ENCODE results near the gene NUFIP2.

NUFIP2 gene

GRCh38 chr17:29248845-29249244 is 45.1 kb downstream of the NUFIP2 start:
- Histone ChIP-seq H3K18ac (ENCODE audit: low read length) (no peak overlapping the region), H3K79me1 (ENCODE audit: low read length) (no peaks in the 10 kb centered on the region), H3K36me3 (ENCODE audit: control insufficient read depth, insufficient read depth, low read length) (no peaks in the 10 kb centered on the region), H3K56ac (ENCODE audit: low read length) (no peak overlapping the region), H3K4me3 (ENCODE audit: low read length) (no peak overlapping the region), H4K5ac (ENCODE audit: low read length) (no peak overlapping the region), H3K4me1 (ENCODE audit: control insufficient read depth, low read depth, low read length) (no peaks in the 10 kb centered on the region), H3K4ac (ENCODE audit: low read depth, low read length) (no peak overlapping the region), H2BK15ac (replicated peaks; ENCODE audit: low read depth) (no peak overlapping the region), H3K79me2 (ENCODE audit: control insufficient read depth, insufficient read depth, low read length) (no peaks in the 10 kb centered on the region), H3K23ac (ENCODE audit: low read length) (no peak overlapping the region), H4K8ac (ENCODE audit: low read depth, low read length) (no peak overlapping the region), H3K9ac (ENCODE audit: low read length) (no peak overlapping the region), H2AK5ac (ENCODE audit: low read length) (no peak overlapping the region), H3K27me3 (ENCODE audit: insufficient read depth, low read length, poor library complexity) (no peaks in the 10 kb centered on the region), H2BK5ac (ENCODE audit: low read length) (no peak overlapping the region), H3K4me2 (ENCODE audit: low read length) (no peak overlapping the region), H2BK120ac (ENCODE audit: low read depth, low read length) (no peak overlapping the region), H3K27ac (ENCODE audit: low read depth, low read length) (no peak overlapping the region)
- no peak for DNase-seq
- WGBS (ENCODE audit: extremely low coverage, insufficient coverage, low lambda C conversion rate), result no CpG with 5 or more reads among the region's 5 CpGs

GRCh38 chr17:29247219-29247618 is 46.7 kb downstream of the NUFIP2 start:
- no peaks in the 10 kb centered on the region for H3K4me1 ChIP-seq (ENCODE audit: control insufficient read depth, low read depth, low read length)
- no peak overlapping the region for H3K9ac ChIP-seq (ENCODE audit: low read length)
- DNase-seq, result no peak
- H4K8ac ChIP-seq (ENCODE audit: low read depth, low read length), result no peak overlapping the region
- no peaks in the 10 kb centered on the region for H3K79me2 ChIP-seq (ENCODE audit: control insufficient read depth, insufficient read depth, low read length)
- no peak overlapping the region for H3K18ac ChIP-seq (ENCODE audit: low read length)
- no peak overlapping the region for H2BK5ac ChIP-seq (ENCODE audit: low read length)
- H4K5ac ChIP-seq (ENCODE audit: low read length), result no peak overlapping the region
- H3K4me2 ChIP-seq (ENCODE audit: low read length), result no peak overlapping the region
- no CpG with 5 or more reads among the region's 2 CpGs for WGBS (ENCODE audit: extremely low coverage, insufficient coverage, low lambda C conversion rate)
- H3K27me3 ChIP-seq (ENCODE audit: insufficient read depth, low read length, poor library complexity), result no peaks in the 10 kb centered on the region
- H2BK15ac ChIP-seq (replicated peaks; ENCODE audit: low read depth), result no peak overlapping the region
- H3K4ac ChIP-seq (ENCODE audit: low read depth, low read length), result no peak overlapping the region
- no peaks in the 10 kb centered on the region for H3K79me1 ChIP-seq (ENCODE audit: low read length)
- no peak overlapping the region for H3K56ac ChIP-seq (ENCODE audit: low read length)
- no peaks in the 10 kb centered on the region for H3K36me3 ChIP-seq (ENCODE audit: control insufficient read depth, insufficient read depth, low read length)
- H3K27ac ChIP-seq (ENCODE audit: low read depth, low read length), result no peak overlapping the region
- H3K4me3 ChIP-seq (ENCODE audit: low read length), result no peak overlapping the region
- no peak overlapping the region for H3K23ac ChIP-seq (ENCODE audit: low read length)
- no peak overlapping the region for H2AK5ac ChIP-seq (ENCODE audit: low read length)
- no peak overlapping the region for H2BK120ac ChIP-seq (ENCODE audit: low read depth, low read length)

- Histone ChIP-seq H2BK120ac (ENCODE audit: low read depth, low read length) (no peak within 1 kb of the TSS), H3K79me2 (ENCODE audit: control insufficient read depth, insufficient read depth, low read length) (no peaks in the 10 kb centered on the region), H3K36me3 (ENCODE audit: control insufficient read depth, insufficient read depth, low read length) (no peaks in the 10 kb centered on the region), H3K4me2 (ENCODE audit: low read length) (no peak within 1 kb of the TSS), H3K27ac (ENCODE audit: low read depth, low read length) (no peak within 1 kb of the TSS), H3K56ac (ENCODE audit: low read length) (no peak within 1 kb of the TSS), H3K4ac (ENCODE audit: low read depth, low read length) (no peak within 1 kb of the TSS), H3K23ac (ENCODE audit: low read length) (no peak within 1 kb of the TSS), H3K4me1 (ENCODE audit: control insufficient read depth, low read depth, low read length) (no peaks in the 10 kb centered on the region), H2BK15ac (replicated peaks; ENCODE audit: low read depth) (no peak within 1 kb of the TSS), H3K79me1 (ENCODE audit: low read length) (no peaks in the 10 kb centered on the region), H2BK5ac (ENCODE audit: low read length) (no peak within 1 kb of the TSS), H3K9ac (ENCODE audit: low read length) (no peak within 1 kb of the TSS), H4K8ac (ENCODE audit: low read depth, low read length) (no peak within 1 kb of the TSS), H3K27me3 (ENCODE audit: insufficient read depth, low read length, poor library complexity) (no peaks in the 10 kb centered on the region), H4K5ac (ENCODE audit: low read length) (no peak within 1 kb of the TSS), H3K4me3 (ENCODE audit: low read length) (no peak within 1 kb of the TSS), H3K18ac (ENCODE audit: low read length) (no peak within 1 kb of the TSS), H2AK5ac (ENCODE audit: low read length) (no peak within 1 kb of the TSS)
- DNase-seq, result no peak
- WGBS (ENCODE audit: extremely low coverage, insufficient coverage, low lambda C conversion rate), result no CpG with 5 or more reads among the region's 1 CpG
Measured at GRCh38 chr17:29246628-29247027, 47.3 kb downstream of the NUFIP2 start, which contains the start of gene CRYBA1. Gene CRYBA1, plus strand, starts transcription at chr17:29246859. Its CDS starts 5 bp downstream, at chr17:29246864.

- Histone ChIP-seq H3K79me1 (ENCODE audit: low read length) (no peaks in the 10 kb centered on the region), H3K56ac (ENCODE audit: low read length) (no peak overlapping the region), H3K18ac (ENCODE audit: low read length) (no peak overlapping the region), H3K79me2 (ENCODE audit: control insufficient read depth, insufficient read depth, low read length) (no peaks in the 10 kb centered on the region), H2BK120ac (ENCODE audit: low read depth, low read length) (no peak overlapping the region), H2BK5ac (ENCODE audit: low read length) (no peak overlapping the region), H3K9ac (ENCODE audit: low read length) (no peak overlapping the region), H3K4me3 (ENCODE audit: low read length) (no peak overlapping the region), H3K23ac (ENCODE audit: low read length) (no peak overlapping the region), H2BK15ac (replicated peaks; ENCODE audit: low read depth) (no peak overlapping the region), H2AK5ac (ENCODE audit: low read length) (no peak overlapping the region), H3K27me3 (ENCODE audit: insufficient read depth, low read length, poor library complexity) (no peaks in the 10 kb centered on the region), H3K4ac (ENCODE audit: low read depth, low read length) (no peak overlapping the region), H4K8ac (ENCODE audit: low read depth, low read length) (no peak overlapping the region), H4K5ac (ENCODE audit: low read length) (no peak overlapping the region), H3K4me1 (ENCODE audit: control insufficient read depth, low read depth, low read length) (no peaks in the 10 kb centered on the region), H3K27ac (ENCODE audit: low read depth, low read length) (no peak overlapping the region), H3K36me3 (ENCODE audit: control insufficient read depth, insufficient read depth, low read length) (no peaks in the 10 kb centered on the region), H3K4me2 (ENCODE audit: low read length) (no peak overlapping the region)
- no peak for DNase-seq
- no CpG with 5 or more reads among the region's 6 CpGs for WGBS (ENCODE audit: extremely low coverage, insufficient coverage, low lambda C conversion rate)
Measured at GRCh38 chr17:29245401-29245800, 48.5 kb downstream of the NUFIP2 start.

- no peak overlapping the region for H2AK5ac ChIP-seq (ENCODE audit: low read length)
- DNase-seq, result peak; percentile 48
Measured at GRCh38 chr17:29243792-29244191, 50.2 kb downstream of the NUFIP2 start.

GRCh38 chr17:29242790-29243189 is 51.2 kb downstream of the NUFIP2 start:
- H3K18ac ChIP-seq (ENCODE audit: low read length), result no peak overlapping the region
- H3K27ac ChIP-seq (ENCODE audit: low read depth, low read length), result no peak overlapping the region
- H3K9ac ChIP-seq (ENCODE audit: low read length), result no peak overlapping the region
- H3K79me1 ChIP-seq (ENCODE audit: low read length), result no peaks in the 10 kb centered on the region
- H2AK5ac ChIP-seq (ENCODE audit: low read length), result no peak overlapping the region
- DNase-seq, result no peak
- no peaks in the 10 kb centered on the region for H3K79me2 ChIP-seq (ENCODE audit: control insufficient read depth, insufficient read depth, low read length)
- no peak overlapping the region for H2BK15ac ChIP-seq (replicated peaks; ENCODE audit: low read depth)
- H3K27me3 ChIP-seq (ENCODE audit: insufficient read depth, low read length, poor library complexity), result no peaks in the 10 kb centered on the region
- H2BK5ac ChIP-seq (ENCODE audit: low read length), result no peak overlapping the region
- no peak overlapping the region for H3K4ac ChIP-seq (ENCODE audit: low read depth, low read length)
- H3K4me2 ChIP-seq (ENCODE audit: low read length), result no peak overlapping the region
- H3K56ac ChIP-seq (ENCODE audit: low read length), result no peak overlapping the region
- no peak overlapping the region for H3K4me3 ChIP-seq (ENCODE audit: low read length)
- no peak overlapping the region for H3K23ac ChIP-seq (ENCODE audit: low read length)
- H2BK120ac ChIP-seq (ENCODE audit: low read depth, low read length), result no peak overlapping the region
- no peaks in the 10 kb centered on the region for H3K4me1 ChIP-seq (ENCODE audit: control insufficient read depth, low read depth, low read length)
- H4K8ac ChIP-seq (ENCODE audit: low read depth, low read length), result no peak overlapping the region
- H3K36me3 ChIP-seq (ENCODE audit: control insufficient read depth, insufficient read depth, low read length), result no peaks in the 10 kb centered on the region
- WGBS (ENCODE audit: extremely low coverage, insufficient coverage, low lambda C conversion rate), result no CpG with 5 or more reads among the region's 6 CpGs
- H4K5ac ChIP-seq (ENCODE audit: low read length), result no peak overlapping the region

More at GRCh38 chr17:29243792-29244191, 50.2 kb downstream of the NUFIP2 start:
- Histone ChIP-seq H3K56ac (ENCODE audit: low read length) (no peak overlapping the region), H3K4me2 (ENCODE audit: low read length) (no peak overlapping the region), H3K23ac (ENCODE audit: low read length) (no peak overlapping the region), H2BK15ac (replicated peaks; ENCODE audit: low read depth) (no peak overlapping the region), H2BK5ac (ENCODE audit: low read length) (no peak overlapping the region), H3K79me1 (ENCODE audit: low read length) (no peaks in the 10 kb centered on the region), H4K8ac (ENCODE audit: low read depth, low read length) (no peak overlapping the region), H3K27ac (ENCODE audit: low read depth, low read length) (no peak overlapping the region), H3K79me2 (ENCODE audit: control insufficient read depth, insufficient read depth, low read length) (no peaks in the 10 kb centered on the region), H3K36me3 (ENCODE audit: control insufficient read depth, insufficient read depth, low read length) (no peaks in the 10 kb centered on the region), H3K4ac (ENCODE audit: low read depth, low read length) (no peak overlapping the region), H3K9ac (ENCODE audit: low read length) (no peak overlapping the region), H3K4me1 (ENCODE audit: control insufficient read depth, low read depth, low read length) (no peaks in the 10 kb centered on the region), H3K27me3 (ENCODE audit: insufficient read depth, low read length, poor library complexity) (no peaks in the 10 kb centered on the region), H2BK120ac (ENCODE audit: low read depth, low read length) (no peak overlapping the region), H4K5ac (ENCODE audit: low read length) (no peak overlapping the region), H3K4me3 (ENCODE audit: low read length) (no peak overlapping the region), H3K18ac (ENCODE audit: low read length) (no peak overlapping the region)
- no CpG with 5 or more reads among the region's 4 CpGs for WGBS (ENCODE audit: extremely low coverage, insufficient coverage, low lambda C conversion rate)

All from mesendoderm (in vitro differentiated cells).